ENCODE measurements around the gene CFAP46.
"Not testable (repeated sequence)": the region's sequence is repeated elsewhere in the genome, so short reads cannot be mapped to it uniquely, and the experiment has no call there.

CFAP46 gene

GRCh38 chr10:132777441-132777840 is 164.9 kb downstream of the CFAP46 start:
- Histone ChIP-seq H3K9me3 (ENCODE audit: severe bottlenecking) (no peaks in the 10 kb centered on the region), H3K36me3 (no peaks in the 10 kb centered on the region), H3K27me3 (ENCODE audit: insufficient read depth, low read depth, severe bottlenecking) (no peaks in the 10 kb centered on the region), H3K4me3 (ENCODE audit: low read depth, low read length) (no peak overlapping the region), H3K27ac (no peak overlapping the region)
- TF ChIP-seq, protein P1, sequence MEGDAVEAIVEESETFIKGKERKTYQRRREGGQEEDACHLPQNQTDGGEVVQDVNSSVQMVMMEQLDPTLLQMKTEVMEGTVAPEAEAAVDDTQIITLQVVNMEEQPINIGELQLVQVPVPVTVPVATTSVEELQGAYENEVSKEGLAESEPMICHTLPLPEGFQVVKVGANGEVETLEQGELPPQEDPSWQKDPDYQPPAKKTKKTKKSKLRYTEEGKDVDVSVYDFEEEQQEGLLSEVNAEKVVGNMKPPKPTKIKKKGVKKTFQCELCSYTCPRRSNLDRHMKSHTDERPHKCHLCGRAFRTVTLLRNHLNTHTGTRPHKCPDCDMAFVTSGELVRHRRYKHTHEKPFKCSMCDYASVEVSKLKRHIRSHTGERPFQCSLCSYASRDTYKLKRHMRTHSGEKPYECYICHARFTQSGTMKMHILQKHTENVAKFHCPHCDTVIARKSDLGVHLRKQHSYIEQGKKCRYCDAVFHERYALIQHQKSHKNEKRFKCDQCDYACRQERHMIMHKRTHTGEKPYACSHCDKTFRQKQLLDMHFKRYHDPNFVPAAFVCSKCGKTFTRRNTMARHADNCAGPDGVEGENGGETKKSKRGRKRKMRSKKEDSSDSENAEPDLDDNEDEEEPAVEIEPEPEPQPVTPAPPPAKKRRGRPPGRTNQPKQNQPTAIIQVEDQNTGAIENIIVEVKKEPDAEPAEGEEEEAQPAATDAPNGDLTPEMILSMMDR (IDR thresholded peaks at IDR 0.05; ENCODE audit: low read depth, low read length): no peak
- no peak for DNase-seq

DNA sequence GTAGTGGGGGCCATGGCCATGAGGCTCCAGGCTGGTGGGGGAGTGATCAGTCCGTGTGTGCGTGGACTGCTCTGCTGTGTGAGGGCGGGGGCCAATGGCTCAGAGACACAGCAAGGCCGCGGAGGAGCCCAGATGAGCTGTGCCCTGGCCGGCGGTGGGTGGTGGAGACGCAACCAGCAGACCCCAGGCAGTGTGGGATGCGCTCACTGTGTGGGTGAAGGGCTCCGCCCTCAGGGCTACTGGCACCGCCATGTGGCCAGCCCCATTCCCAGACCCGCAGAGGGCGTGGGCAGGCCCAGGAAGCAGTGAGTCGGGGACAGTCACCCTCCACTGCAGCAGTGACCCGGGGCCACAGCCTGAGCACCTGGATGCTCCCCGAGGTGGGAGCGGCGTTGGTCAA is 165.5 kb downstream of the CFAP46 start:
- H3K27ac ChIP-seq: no peak overlapping the region
- TF ChIP-seq, protein P1 (IDR thresholded peaks at IDR 0.05; ENCODE audit: low read depth, low read length): no peak

GRCh38 chr10:132776186-132776585 is 166.2 kb downstream of the CFAP46 start:
- Histone ChIP-seq H3K27me3 (ENCODE audit: insufficient read depth, low read depth, severe bottlenecking) (no peaks in the 10 kb centered on the region), H3K9me3 (ENCODE audit: severe bottlenecking) (no peaks in the 10 kb centered on the region), H3K36me3 (no peaks in the 10 kb centered on the region), H3K4me3 (ENCODE audit: low read depth, low read length) (no peak overlapping the region), H3K27ac (no peak overlapping the region)
- no peak for DNase-seq
- TF ChIP-seq, protein P1 (IDR thresholded peaks at IDR 0.05; ENCODE audit: low read depth, low read length): no peak

More for the DNA sequence above, 165.5 kb downstream of the CFAP46 start:
- Histone ChIP-seq H3K4me3 (ENCODE audit: low read depth, low read length) (no peak overlapping the region), H3K9me3 (ENCODE audit: severe bottlenecking) (no peaks in the 10 kb centered on the region), H3K27me3 (ENCODE audit: insufficient read depth, low read depth, severe bottlenecking) (no peaks in the 10 kb centered on the region), H3K36me3 (no peaks in the 10 kb centered on the region)
- no peak for DNase-seq

DNA sequence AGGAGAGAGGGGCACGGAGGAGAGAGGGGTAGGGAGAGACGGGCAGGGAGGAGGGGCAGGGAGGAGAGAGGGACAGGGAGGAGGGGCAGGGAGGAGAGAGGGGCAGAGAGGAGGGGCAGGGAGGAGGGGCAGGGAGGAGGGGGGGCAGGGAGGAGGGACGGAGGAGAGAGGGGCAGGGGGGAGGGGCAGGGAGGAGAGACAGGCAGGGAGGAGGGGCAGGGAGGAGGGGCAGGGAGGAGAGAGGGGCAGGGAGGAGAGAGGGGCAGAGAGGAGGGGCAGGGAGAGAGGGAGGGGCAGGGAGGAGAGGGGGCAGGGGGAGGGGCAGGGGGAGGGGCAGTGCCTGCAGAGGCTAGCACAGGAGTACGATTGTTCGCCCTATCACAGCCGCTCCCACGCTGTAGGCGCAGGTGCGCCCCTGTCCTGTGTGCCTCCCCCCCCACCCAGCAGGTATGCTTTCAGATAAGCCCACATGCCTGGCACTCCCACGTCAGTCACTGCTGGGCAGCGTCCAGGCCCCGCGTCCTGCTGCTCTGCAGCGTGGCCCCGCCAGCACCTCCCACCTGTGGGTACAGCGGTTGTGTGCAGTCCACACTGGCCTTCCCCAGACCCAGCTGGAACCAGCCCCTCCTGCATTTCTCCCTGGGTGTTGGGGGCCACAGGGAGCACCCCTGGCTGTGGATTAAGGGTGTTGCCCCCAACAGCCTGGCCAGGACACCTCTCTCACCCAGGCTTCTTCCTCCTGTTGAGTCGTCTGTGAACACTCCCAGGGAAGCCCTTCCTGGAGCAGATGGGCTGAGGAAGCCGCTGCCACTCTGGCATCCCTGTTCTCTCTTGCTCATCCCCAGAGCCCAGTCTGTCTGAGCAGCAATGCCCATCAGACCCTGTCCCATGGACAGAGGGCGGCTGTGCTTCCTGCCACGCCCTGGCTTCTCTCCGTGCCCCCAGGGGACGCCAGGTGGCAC is 167.2 kb downstream of the CFAP46 start:
- Histone ChIP-seq H3K36me3 (no peaks in the 10 kb centered on the region), H3K27ac (no peak overlapping the region), H3K27me3 (ENCODE audit: insufficient read depth, low read depth, severe bottlenecking) (no peaks in the 10 kb centered on the region), H3K9me3 (ENCODE audit: severe bottlenecking) (no peaks in the 10 kb centered on the region), H3K4me3 (ENCODE audit: low read depth, low read length) (no peak overlapping the region)
- no peak for DNase-seq
- TF ChIP-seq, protein P1 (IDR thresholded peaks at IDR 0.05; ENCODE audit: low read depth, low read length): no peak

- Histone ChIP-seq H3K4me3 (ENCODE audit: low read depth, low read length) (no peak overlapping the region), H3K36me3 (no peaks in the 10 kb centered on the region), H3K9me3 (ENCODE audit: severe bottlenecking) (no peaks in the 10 kb centered on the region), H3K27me3 (ENCODE audit: insufficient read depth, low read depth, severe bottlenecking) (no peaks in the 10 kb centered on the region), H3K27ac (no peak overlapping the region)
- TF ChIP-seq, protein P1 (IDR thresholded peaks at IDR 0.05; ENCODE audit: low read depth, low read length): no peak
- no peak for DNase-seq
Observed at GRCh38 chr10:132774181-132774901, 168.0 kb downstream of the CFAP46 start.

GRCh38 chr10:132772816-132773215 is 169.6 kb downstream of the CFAP46 start:
- not testable (repeated sequence) for H3K27ac ChIP-seq; DNase-seq; H3K27me3 ChIP-seq (ENCODE audit: insufficient read depth, low read depth, severe bottlenecking)

More at GRCh38 chr10:132772816-132773215, 169.6 kb downstream of the CFAP46 start:
- H3K4me3 ChIP-seq (ENCODE audit: low read depth, low read length); H3K9me3 ChIP-seq (ENCODE audit: severe bottlenecking); H3K36me3 ChIP-seq: not testable (repeated sequence)
